ENCODE data around the gene CALHM1.

The CALHM1 gene

DNA sequence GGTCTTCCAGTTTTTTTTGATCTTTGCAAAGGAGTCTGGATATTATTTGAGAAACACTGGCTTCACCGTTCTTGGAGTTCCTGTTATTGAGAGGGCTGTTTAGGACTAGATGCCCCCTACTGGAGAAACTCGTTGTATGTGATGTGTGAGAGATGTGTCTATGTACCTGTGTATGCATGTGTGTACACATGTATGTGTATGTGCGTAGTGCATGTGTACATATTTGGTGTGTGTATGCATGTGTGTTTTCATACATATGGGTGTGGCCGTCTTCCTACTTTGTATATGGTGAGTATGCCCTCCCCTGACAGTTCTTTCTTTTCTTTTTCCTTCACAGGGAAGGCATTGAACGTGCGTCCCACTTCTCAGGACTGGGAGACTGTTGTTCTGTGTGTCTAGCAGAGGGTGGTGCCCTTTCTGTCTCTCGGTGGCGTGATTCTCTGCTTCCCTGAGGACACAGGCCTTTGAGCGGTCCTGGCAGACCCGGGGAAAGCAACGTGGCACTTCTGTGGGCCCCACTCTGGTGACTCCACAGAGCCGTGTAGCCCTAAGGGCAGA, 23.4 kb upstream of the CALHM1 start:
- DNase-seq: no peak

GRCh38 chr10:103480521-103480920, 21.8 kb upstream of the CALHM1 start:
- no peak for DNase-seq

DNA sequence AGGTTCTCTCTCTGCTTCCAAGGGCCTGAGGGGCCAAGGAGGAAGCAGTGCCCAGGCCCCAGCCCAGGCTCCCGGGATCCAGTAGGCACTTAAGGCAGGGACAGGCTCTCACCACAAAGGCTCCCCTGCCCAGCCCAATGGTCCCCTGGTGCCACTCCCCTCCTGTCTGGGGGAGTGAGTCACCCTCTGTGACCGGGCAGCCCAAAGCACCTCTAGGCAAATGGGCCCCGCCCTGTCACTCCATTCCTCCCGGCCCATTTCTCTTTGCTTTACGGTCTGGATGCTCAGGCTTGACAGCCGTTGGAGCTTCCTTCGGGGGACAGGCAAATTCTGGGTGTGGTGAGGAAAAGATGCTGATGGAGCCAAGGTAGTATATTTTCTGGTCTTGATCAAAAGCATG, 20.4 kb upstream of the CALHM1 start, which contains the start of gene CALHM3:
Gene CALHM3, minus strand, starts transcription at position 106 of the 400 bp plus-strand sequence. CDS start 208 bp downstream, outside the sequence.
- no peak for DNase-seq

- DNase-seq: no peak
Observed at GRCh38 chr10:103478671-103479070, 20.0 kb upstream of the CALHM1 start.

DNA sequence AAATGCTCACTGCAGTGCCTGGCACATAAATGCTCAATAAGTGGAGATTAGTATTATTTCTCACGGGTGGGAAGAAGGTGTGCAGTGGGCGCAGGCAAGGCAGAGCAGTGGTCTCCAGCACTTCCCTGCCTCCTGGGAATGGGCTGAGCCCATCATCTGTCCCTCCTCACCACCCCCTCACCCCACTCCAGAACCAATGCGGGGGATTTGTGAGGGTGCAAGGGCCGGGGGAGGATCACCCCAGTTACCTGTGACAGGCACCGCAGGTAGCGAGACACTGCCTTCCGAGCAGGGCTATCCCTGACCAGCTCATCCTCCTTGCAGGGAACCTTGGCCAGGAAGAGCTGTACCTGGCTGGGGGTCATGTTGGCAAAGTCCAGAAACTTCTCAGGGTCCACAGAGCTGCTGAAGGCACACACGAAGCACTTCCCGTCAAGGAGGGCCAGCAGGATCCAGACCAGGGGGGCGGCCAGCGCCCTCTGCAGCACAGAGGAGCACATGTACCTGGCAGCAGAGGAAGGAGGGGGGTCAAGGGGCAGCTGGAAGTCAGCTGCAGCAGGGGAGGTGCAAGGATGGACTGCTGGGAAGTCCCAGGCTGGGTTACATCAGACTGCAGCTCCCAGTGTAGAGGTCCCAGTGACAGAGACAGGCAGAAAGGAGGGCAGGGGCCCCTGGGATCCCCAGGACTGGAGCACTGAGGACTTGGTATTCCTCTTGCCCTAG, 17.5 kb upstream of the CALHM1 start:
- no peak for DNase-seq

GRCh38 chr10:103475437-103475836, 16.7 kb upstream of the CALHM1 start:
- no peak for DNase-seq

DNA sequence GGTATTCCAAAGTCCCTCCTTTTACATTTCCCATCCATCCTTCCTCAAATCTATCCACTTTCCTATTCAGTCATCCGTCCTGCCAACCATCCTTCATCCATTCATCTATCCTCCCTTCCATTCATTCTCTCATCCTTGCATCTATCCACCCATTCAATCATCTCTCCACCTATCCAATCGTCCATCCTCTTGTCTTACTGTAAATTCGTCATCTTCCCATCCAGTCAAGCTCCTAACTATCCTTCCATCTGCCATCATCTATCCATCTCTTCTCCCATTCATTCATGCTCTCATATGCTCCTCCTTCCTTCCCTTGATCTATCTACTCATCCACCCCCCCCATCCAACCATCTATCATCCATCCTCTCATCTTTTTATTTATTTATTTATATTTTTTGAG, 15.4 kb upstream of the CALHM1 start:
- no peak for DNase-seq

DNA sequence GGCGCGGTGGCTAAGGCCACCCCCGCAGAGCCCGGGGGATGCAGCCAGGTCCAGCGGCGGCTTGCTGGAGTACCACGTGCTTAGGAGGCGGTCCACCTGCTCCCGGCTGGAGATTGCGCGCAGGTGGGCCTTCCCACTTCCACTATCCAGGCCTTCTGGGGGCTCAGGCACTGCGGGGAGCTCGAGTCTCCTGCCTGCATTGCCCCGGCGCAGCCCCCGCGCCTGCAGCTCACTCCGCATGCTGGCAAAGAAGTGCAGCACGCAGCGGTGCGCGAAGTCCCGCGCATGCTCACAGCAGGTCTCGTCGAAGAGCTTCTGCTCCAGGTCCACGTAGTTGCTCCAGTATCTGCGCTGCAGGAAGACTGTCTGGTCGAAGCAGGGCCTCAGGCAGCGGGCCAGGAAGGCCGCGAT, 14.6 kb upstream of the CALHM1 start:
- no peak for DNase-seq

GRCh38 chr10:103472005-103472404, 13.3 kb upstream of the CALHM1 start:
- DNase-seq: no peak

- no peak for DNase-seq
Observed at GRCh38 chr10:103470761-103471653, 12.3 kb upstream of the CALHM1 start.

- DNase-seq: no peak
Observed at GRCh38 chr10:103469201-103469600, 10.5 kb upstream of the CALHM1 start.

DNA sequence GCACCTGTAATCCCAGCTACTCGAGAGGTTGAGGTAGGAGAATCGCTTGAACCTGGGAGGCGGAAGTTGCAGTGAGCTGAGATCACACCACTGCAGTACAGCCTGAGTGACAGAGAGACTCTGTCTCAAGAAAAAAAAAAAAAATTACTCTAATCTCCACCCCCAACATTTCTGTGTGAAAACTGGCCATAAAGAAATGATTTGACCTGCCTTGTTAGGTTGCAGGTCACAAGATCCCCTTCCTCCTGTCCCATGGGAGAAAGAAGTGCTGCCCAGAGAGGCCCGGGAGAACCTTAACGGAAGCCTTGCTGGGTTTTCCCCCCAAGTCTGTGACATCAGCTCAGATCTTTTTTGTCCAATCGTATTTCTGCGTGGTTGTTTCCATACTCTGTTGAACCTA, 8.7 kb upstream of the CALHM1 start:
- DNase-seq: no peak

GRCh38 chr10:103466734-103467133, 8.0 kb upstream of the CALHM1 start:
- DNase-seq: no peak

GRCh38 chr10:103465411-103466179, 6.9 kb upstream of the CALHM1 start:
- no peak for DNase-seq

DNA sequence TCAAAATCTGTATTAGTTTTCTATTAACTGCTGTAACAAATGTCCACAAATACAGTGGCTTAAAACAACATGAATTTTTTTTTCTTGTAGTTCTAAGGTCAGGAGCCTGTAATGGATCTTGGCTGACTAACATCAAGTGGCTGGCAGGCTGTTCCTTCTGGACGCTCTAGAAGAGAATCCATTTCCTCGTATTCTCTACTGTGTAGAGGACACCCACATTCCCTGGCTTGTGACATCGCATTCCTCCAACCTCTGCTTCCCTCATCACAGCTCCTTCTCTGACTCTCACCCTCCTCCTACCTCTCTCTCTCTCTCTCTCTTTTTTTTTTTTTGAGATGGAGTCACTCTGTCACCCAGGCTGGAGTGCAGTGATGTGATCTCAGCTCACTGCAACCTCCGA, 4.8 kb upstream of the CALHM1 start:
- DNase-seq: no peak

DNA sequence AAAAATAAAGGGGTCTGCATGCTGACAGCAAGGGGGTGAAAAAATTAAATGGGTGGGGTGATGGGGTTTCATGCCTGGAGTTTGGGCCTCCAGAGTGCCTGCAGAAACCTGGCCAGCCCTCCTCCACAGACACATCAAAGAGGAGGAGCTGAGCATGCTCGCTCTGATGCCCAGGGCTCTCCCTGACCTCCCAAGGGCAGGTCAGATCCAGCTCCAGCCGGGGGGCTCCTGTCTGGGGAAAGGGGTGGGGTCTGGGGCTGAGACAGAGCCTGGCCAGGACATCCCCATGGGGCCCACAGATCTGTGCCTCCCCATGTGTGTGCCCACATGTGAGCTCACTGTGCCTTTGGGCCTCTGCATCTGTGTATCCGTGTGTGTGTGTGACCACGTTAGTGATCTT, 915 bp upstream of the CALHM1 start:
- no peak for DNase-seq

GRCh38 chr10:103457896-103458583, 660 bp downstream of the CALHM1 start:
- no peak for DNase-seq

DNA sequence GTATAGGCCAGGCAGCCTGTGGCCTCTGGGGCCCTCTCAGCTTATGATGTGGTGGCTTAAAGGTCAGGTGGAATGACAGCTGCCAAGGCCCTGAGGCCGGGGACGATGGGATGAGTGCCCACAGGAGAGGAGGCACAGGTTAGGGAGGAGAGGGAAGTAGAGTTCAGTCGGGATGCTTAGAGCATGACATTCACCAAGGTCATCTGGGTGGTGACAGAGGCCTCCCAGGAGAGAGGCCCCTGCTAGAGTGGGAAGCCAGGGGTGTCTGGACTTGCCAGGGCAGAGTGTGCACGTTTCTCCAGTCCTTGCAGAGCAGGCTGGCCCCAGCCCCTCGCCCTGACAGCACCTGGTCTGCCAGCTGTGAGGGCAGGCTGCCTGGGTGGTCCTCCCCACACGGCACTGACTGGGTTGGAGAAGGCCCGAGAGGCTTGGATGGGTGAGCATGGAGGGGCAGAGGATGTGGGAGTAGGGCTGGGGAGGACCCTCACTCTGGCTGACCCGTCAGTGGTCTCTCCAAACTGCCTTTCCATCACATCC, 1.5 kb downstream of the CALHM1 start:
- no peak for DNase-seq

GRCh38 chr10:103456074-103456660, 2.5 kb downstream of the CALHM1 start:
- DNase-seq: no peak

- no peak for DNase-seq
Observed at GRCh38 chr10:103455235-103455634, 3.5 kb downstream of the CALHM1 start.

DNA sequence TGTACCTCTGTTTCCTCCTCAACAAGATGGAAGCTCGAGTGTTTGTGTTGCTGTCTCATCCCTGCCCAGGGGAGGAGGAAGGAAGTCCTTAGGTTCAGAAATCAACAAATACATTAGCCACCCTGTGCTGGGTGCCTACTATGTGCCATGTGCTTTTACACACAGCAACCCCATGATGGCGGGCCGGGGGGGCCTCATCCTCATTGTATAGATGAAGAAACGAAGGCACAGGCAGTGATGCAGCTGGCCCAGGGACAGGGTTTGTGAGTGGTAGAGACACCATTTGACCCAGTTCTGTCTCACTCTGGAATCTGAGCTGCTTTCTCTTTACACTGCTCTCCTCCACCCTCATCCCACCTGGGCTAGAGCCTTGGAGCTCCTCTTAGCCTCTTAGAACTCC, 4.7 kb downstream of the CALHM1 start:
- no peak for DNase-seq
